ENCODE results near the gene KRTAP9-4.
"Not testable (repeated sequence)": the region's sequence is repeated elsewhere in the genome, so short reads cannot be mapped to it uniquely, and the experiment has no call there.

KRTAP9-4 gene, protein sequence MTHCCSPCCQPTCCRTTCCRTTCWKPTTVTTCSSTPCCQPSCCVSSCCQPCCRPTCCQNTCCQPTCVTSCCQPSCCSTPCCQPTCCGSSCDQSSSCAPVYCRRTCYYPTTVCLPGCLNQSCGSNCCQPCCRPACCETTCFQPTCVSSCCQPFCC

GRCh38 chr17:41249637-41250240 is at the start of gene KRTAP9-4:
Gene KRTAP9-4 (plus strand): TSS chr17:41249687. CDS start chr17:41249721, 34 bp downstream.
- DNase-seq (ENCODE audit: low read depth in 1 of 2, low spot score in 1 of 2) = not testable (repeated sequence)

GRCh38 chr17:41211845-41212466 is 37.5 kb upstream of the KRTAP9-4 start:
- DNase-seq (ENCODE audit: low read depth in 1 of 2, low spot score in 1 of 2) = no peak

GRCh38 chr17:41212524-41213169 is 36.8 kb upstream of the KRTAP9-4 start:
- DNase-seq (ENCODE audit: low read depth in 1 of 2, low spot score in 1 of 2) = no peak

GRCh38 chr17:41215681-41216080 is 33.8 kb upstream of the KRTAP9-4 start:
- DNase-seq (ENCODE audit: low read depth in 1 of 2, low spot score in 1 of 2) = no peak

DNA sequence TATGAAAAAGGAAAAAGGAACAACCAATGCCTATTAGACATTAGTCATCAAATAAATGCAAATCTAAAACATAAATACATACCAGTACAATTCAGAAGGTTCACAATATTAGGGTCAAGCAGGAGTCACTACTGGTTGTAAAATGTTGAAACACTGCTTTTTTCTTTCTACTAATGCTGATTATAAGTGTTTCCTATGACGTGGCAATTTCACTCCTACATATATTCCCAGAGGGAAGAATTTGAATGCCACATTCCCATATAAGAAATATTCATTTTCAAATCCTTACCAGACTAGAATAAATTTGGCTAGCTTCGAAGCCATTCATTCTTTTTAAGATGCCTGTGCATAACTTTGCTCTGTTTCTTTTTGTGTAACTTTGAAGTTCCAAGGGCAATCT is 25.7 kb upstream of the KRTAP9-4 start:
- no peak for DNase-seq (ENCODE audit: low read depth in 1 of 2, low spot score in 1 of 2)

DNA sequence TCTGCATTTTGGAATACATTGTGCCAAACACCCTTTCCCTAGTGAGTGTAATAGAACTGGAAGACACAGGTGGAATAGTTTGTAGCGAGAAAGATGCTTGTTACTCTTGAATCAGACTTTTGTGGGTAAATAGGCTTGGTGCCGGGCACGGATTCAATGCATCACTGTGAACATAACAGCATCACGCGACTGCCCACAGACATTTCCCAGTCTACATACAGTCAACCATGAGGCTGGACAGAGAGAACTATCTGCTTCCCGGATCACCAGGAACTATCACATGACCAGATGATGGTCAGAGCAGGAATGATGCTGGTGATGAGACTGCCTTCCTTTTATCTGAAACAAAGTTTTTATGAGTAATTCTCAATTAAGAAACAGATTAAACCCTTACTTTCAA is 23.4 kb upstream of the KRTAP9-4 start:
- DNase-seq (ENCODE audit: low read depth in 1 of 2, low spot score in 1 of 2) = no peak

DNA sequence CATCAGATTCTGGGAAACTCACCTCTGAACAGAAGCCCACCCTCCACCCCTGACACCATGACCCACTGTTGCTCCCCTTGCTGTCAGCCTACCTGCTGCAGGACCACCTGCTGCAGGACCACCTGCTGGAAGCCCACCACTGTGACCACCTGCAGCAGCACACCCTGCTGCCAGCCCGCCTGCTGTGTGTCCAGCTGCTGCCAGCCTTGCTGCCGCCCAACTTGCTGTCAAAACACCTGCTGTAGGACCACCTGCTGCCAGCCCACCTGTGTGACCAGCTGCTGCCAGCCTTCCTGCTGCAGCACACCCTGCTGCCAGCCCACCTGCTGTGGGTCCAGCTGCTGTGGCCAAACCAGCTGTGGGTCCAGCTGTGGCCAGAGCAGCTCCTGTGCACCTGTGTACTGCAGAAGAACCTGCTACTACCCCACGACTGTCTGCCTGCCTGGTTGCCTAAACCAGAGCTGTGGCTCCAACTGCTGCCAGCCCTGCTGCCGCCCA is 22.8 kb upstream of the KRTAP9-4 start, which contains the start of gene KRTAP9-2:
Gene KRTAP9-2, plus strand, starts transcription at position 51 of the 498 bp plus-strand sequence. Its CDS starts 7 bp downstream, at position 58.
- DNase-seq (ENCODE audit: low read depth in 1 of 2, low spot score in 1 of 2) = not testable (repeated sequence)

DNA sequence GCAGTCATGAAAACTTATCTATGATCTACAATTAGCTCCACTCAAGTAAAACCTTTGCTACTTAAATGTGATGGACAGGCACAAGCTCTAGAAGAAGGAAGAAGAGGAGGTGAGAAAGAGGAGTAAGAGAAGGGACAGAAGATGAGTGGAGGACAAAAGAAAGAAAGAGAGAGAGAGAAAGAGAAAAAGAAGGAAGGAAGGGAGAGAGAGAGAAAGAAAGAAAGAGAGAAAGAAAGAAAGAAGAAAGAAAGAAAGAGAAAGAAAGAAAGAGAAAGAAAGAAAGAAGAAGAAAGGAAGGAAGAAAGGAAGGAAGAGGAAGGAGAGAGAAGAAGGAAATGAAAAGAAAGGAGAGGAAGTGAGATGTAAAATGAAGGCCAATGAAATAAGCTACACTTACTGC is 19.4 kb upstream of the KRTAP9-4 start:
- DNase-seq (ENCODE audit: low read depth in 1 of 2, low spot score in 1 of 2) = no peak

DNA sequence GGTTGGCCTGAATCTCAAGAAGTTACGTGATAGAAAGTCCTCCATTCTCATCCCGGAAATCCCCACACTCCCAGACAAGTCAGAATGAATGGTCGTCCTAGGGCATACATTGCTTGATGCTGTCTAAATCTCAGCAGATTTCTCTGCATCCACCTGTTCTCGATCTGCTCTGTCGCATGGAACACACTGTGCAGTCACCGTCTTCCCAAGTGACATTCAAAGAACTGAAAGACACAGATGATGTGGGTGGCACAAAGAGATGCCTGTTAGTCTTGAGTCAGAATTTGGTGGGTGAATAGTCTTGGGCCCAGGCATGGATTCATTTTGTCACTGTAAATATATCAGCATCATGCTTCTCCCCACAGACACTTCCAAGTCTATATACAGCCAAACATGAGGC is 17.8 kb upstream of the KRTAP9-4 start:
- no peak for DNase-seq (ENCODE audit: low read depth in 1 of 2, low spot score in 1 of 2)

DNA sequence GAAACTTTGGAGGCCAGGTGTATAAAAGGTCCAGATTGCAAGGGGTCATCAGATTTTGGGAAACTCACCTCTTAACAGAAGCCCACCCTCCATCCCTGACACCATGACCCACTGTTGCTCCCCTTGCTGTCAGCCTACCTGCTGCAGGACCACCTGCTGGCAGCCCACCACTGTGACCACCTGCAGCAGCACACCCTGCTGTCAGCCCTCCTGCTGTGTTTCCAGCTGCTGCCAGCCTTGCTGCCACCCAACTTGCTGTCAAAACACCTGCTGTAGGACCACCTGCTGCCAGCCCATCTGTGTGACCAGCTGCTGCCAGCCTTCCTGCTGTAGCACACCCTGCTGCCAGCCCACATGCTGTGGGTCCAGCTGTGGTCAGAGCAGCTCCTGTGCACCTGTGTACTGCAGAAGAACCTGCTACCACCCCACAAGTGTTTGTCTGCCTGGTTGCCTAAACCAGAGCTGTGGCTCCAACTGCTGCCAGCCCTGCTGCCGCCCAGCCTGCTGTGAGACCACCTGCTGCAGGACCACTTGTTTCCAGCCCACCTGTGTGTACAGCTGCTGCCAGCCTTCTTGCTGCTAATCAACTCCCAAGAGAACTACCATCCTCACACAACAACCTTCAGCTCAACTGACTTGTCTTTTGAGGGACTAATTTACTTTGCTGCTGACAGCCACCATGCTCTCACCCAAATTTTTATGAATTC is 16.9 kb upstream of the KRTAP9-4 start, which contains the start of gene KRTAP9-3:
Gene KRTAP9-3, plus strand, starts transcription at position 51 of the 707 bp plus-strand sequence. Its CDS starts 53 bp downstream, at position 104.
- DNase-seq (ENCODE audit: low read depth in 1 of 2, low spot score in 1 of 2) = not testable (repeated sequence)

DNA sequence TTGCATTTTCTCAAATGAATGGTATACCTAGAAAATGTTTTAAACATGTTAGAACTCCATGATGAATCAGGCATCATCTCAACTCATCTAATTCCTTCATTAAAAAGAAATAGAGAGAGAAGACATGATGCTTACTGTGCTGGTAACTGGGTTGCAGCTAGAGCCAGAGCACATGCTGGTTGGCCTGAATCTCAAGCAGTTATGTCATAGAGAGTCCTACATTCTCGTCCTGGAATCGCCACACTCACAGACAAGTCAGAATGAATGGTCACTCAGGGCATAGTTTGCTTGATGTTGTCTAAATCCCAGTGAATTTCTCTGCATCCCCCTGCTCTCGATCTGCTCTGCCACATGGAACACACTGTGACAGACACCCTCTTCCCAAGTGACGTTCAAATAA is 12.4 kb upstream of the KRTAP9-4 start:
- not testable (repeated sequence) for DNase-seq (ENCODE audit: low read depth in 1 of 2, low spot score in 1 of 2)

GRCh38 chr17:41237949-41238437 is 11.5 kb upstream of the KRTAP9-4 start, which contains the start of gene KRTAP9-8:
Gene KRTAP9-8 (plus strand): TSS chr17:41237999. CDS start chr17:41238052, 53 bp downstream.
- DNase-seq (ENCODE audit: low read depth in 1 of 2, low spot score in 1 of 2) = not testable (repeated sequence)

DNA sequence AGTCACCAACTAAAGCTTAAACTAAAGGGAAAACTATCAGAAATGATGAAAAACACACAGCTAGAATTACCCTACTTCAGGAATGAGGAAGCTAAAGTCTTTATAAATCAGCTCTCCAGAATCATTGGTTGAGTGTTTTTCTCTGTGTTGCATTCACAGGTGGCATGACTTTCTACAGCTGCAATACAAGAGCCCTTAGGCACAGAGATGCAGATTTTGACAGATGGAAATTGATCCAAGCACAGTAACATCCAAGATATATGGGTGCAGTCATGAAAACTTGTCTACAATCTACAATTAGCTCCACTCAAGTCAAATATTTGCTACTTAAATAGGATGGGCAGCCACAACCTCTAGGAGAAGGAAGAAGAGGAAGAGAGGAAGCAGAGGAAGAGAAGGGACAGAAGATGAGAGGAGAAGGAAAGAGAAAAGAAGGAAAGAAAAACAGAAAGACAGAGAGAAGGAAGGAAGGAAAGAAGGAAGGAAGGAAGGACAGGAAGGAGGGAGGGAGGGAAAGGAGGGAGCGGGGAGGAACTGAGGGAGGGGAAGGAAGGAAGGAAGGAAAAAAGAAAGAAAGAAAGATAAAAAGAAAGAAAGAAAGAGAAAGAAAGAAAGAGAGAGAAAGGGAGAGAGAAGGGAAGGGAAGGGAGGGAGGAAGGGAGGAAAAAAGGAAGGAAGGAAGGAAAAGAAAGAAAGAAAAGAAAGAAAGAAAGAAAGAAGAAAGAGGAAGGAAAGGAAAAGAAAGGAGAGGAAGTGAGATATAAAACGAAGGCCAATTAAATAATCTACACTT is 2.3 kb upstream of the KRTAP9-4 start:
- DNase-seq (ENCODE audit: low read depth in 1 of 2, low spot score in 1 of 2) = not testable (repeated sequence)

- no peak for DNase-seq (ENCODE audit: low read depth in 1 of 2, low spot score in 1 of 2)
Measured at GRCh38 chr17:41251261-41251660, 1.8 kb downstream of the KRTAP9-4 start.

DNA sequence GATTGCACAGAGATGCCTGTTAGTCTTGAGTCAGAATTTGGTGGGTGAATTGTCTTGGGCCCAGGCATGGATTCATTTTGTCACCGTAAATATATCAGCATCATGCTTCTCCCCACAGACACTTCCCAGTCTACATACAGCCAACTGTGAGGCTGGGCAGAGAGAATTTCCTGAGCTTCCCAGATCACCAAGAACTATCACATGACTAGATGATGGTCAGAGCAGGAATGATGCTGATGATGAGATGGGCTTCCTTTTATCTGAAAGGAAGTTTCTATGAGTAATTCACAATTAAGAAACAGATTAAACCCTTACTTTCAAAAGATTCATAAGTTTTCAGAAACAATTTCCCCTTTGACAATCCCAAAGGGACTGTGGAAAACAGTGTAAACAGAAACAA is 5.4 kb downstream of the KRTAP9-4 start:
- DNase-seq (ENCODE audit: low read depth in 1 of 2, low spot score in 1 of 2) = no peak

DNA sequence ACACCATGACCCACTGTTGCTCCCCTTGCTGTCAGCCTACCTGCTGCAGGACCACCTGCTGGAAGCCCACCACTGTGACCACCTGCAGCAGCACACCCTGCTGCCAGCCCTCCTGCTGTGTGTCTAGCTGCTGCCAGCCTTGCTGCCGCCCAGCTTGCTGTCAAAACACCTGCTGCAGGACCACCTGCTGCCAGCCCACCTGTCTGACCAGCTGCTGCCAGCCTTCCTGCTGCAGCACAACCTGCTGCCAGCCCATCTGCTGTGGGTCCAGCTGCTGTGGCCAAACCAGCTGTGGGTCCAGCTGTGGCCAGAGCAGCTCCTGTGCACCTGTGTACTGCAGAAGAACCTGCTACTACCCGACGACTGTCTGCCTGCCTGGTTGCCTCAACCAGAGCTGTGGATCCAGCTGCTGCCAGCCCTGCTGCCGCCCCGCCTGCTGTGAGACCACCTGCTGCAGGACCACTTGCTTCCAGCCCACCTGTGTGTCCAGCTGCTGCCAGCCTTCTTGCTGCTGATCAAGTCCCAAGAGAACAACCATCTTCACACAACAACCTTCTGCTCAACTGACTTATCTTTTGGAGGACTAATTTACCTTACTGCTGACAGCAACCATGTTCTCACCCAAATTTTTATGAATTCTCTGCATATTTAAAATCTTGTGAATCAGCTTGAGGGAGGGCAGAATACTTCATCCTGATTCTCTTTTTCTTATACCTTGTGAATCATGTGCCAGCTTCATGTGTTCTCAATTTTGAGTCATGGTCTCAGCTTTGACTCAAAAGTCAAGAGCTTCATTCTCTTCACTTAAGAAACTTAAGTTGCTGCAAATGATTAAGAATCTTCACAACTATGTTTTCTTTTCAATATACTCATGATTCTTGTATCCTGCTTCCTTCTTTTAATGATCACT is 6.1 kb downstream of the KRTAP9-4 start, which contains the start of gene KRTAP9-9:
Gene KRTAP9-9, plus strand, starts transcription at position 4 of the 910 bp plus-strand sequence.
- DNase-seq (ENCODE audit: low read depth in 1 of 2, low spot score in 1 of 2) = not testable (repeated sequence)

GRCh38 chr17:41256291-41256685 is 6.8 kb downstream of the KRTAP9-4 start:
- DNase-seq (ENCODE audit: low read depth in 1 of 2, low spot score in 1 of 2) = no peak

GRCh38 chr17:41258406-41258805 is 8.9 kb downstream of the KRTAP9-4 start:
- DNase-seq (ENCODE audit: low read depth in 1 of 2, low spot score in 1 of 2) = no peak

GRCh38 chr17:41263212-41263611 is 13.7 kb downstream of the KRTAP9-4 start:
- no peak for DNase-seq (ENCODE audit: low read depth in 1 of 2, low spot score in 1 of 2)

All from stimulated activated CD4-positive, alpha-beta T cell treated with anti-CD3 and anti-CD28 coated beads, Interleukin-15, amount 100 ng/mL, for 1 hour (primary cell).